Measurements from ENCODE around the gene IDH1. TPM values are rescaled to one million over a fixed set of nuclear protein-coding genes. Genes with fewer than 3 reads are reported as not detected.

IDH1 gene
- total and polyA plus RNA-seq, 2 of the 13 experiments (the other 11 are each of a cell fraction or from before 2014, with no cell fraction given) = 312 to 1,077 TPM

DNA sequence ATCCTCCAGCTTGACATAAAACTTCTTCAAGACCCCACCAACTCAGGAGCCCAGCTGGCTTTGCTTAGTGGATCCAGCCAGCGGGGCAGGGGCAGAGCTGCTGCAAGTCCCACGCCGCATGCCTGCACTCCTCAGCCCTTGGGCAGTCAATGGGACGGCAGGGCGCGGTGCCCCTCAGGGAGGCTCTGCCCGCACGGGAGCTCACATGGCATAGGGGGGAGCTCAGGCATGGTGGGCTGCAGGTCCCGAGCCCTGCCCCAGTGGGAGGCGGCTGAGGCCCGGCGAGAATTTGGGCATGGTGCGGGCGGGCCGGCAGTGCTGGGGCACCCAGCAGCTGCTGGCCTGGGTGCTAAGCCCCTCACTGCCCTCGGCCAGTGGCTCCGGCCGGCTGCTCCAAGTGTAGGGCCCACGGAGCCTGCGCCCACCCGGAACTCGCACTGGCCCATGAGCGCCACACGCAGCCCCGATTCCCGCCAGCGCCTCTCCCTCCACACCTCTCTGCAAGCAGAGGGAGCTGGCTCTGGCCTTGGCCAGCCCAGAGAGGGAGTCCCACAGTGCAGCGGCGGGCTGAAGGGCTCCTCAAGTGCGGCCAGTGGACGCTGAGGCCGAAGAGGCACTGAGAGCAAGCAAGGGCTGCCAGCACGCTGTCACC, 27.2 kb downstream of the IDH1 start:
- in situ Hi-C loops (cut with HindIII; ENCODE audit: extremely low pct_ligation_motif_present, low pct_unique_long_range_greater_than_20kb) = no loop called here
- no peaks in the 10 kb centered on the region for H3K79me2 ChIP-seq (ENCODE audit: insufficient read depth, low read length)
- TF ChIP-seq RFXAP (CRISPR knock-in tag; IDR thresholded peaks at IDR 0.05; ENCODE audit: borderline replicate concordance) (no peak), MAFG (CRISPR knock-in tag; IDR thresholded peaks at IDR 0.05) (no peak), FOXA3 (CRISPR knock-in tag; IDR thresholded peaks at IDR 0.05) (no peak), GPBP1L1 (CRISPR knock-in tag; IDR thresholded peaks at IDR 0.05) (no peak), KDM6A (CRISPR knock-in tag; IDR thresholded peaks at IDR 0.05; ENCODE audit: low read depth) (no peak), BCL6 (CRISPR knock-in tag; IDR thresholded peaks at IDR 0.05) (no peak), HNRNPH1 (optimal IDR thresholded peaks at IDR 0.05; ENCODE audit: low read depth, low read length) (no peak), YEATS4 (CRISPR knock-in tag; IDR thresholded peaks at IDR 0.05; ENCODE audit: borderline replicate concordance) (no peak), TEAD3 (CRISPR knock-in tag; optimal IDR thresholded peaks at IDR 0.05; ENCODE audit: borderline replicate concordance) (no peak), ZNF10 (CRISPR knock-in tag; IDR thresholded peaks at IDR 0.05; ENCODE audit: borderline replicate concordance, low read depth) (no peak)
- TF ChIP-seq, protein P1, sequence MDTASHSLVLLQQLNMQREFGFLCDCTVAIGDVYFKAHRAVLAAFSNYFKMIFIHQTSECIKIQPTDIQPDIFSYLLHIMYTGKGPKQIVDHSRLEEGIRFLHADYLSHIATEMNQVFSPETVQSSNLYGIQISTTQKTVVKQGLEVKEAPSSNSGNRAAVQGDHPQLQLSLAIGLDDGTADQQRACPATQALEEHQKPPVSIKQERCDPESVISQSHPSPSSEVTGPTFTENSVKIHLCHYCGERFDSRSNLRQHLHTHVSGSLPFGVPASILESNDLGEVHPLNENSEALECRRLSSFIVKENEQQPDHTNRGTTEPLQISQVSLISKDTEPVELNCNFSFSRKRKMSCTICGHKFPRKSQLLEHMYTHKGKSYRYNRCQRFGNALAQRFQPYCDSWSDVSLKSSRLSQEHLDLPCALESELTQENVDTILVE (CRISPR knock-in tag; IDR thresholded peaks at IDR 0.05) = no peak
- no peak overlapping the region for H3K4me3 ChIP-seq (replicated peaks in 1 of 3; ENCODE audit: insufficient read depth in 1 of 3, low read depth in 2 of 3, low read length in 3 of 3)
- FAIRE-seq (no peak), ATAC-seq (peak; percentile 29; the same call in 2 of the 3 replicates), DNase-seq (ENCODE audit: low spot score) (no peak)
- no peaks in the 10 kb centered on the region for H3K4me1 ChIP-seq (ENCODE audit: insufficient read depth, low read length)
- no peak overlapping the region for H2AFZ ChIP-seq (ENCODE audit: low read length)
- H3K9ac ChIP-seq (ENCODE audit: insufficient read depth, low read depth, low read length) = no peak overlapping the region
- CTCF ChIA-PET (ENCODE audit: low intra/inter-chr PET ratio, low total read pairs) = no interaction called here
- no peaks in the 10 kb centered on the region for H4K20me1 ChIP-seq (ENCODE audit: insufficient read depth, low read length)
- 82% methylated on average over 27 of the region's 33 CpGs for WGBS (ENCODE audit: low lambda C conversion rate)
- H3K27ac ChIP-seq (ENCODE audit: extremely low read length, insufficient read depth, low read length) = no peak overlapping the region
- H3K36me3 ChIP-seq (replicated peaks in 1 of 2; ENCODE audit: control insufficient read depth in 1 of 2, insufficient read depth in 2 of 2, low read length in 2 of 2) = no peaks in the 10 kb centered on the region
- no peaks in the 10 kb centered on the region for H3K27me3 ChIP-seq (ENCODE audit: control insufficient read depth in 1 of 2, insufficient read depth in 2 of 2, low read length in 2 of 2)
- no TSS peak for BruUV-seq (replicated peaks)
- POLR2A ChIA-PET = no interaction called here
- no peak overlapping the region for H3K4me2 ChIP-seq (ENCODE audit: low read depth, low read length)
- H3K9me3 ChIP-seq (ENCODE audit: low read length) = no peaks in the 10 kb centered on the region
- intact Hi-C loops (cut with micrococcal nuclease; ENCODE audit: unreplicated experiment) = no loop called here
